Upper lobe of right lung (tissue), 1 donor: ENCODE data around the gene ODAM. TPM values are rescaled to one million over a fixed set of nuclear protein-coding genes. Genes with fewer than 3 reads are reported as not detected.
A peak's percentile ranks its signal among the peaks of the same experiment; 100 is the strongest.
"Not testable (repeated sequence)": the region's sequence is repeated elsewhere in the genome, so short reads cannot be mapped to it uniquely, and the experiment has no call there.

Source experiments
- ATAC-seq: fragments of 200-7000 bp; cut with Tn5 transposase; one replicate; pipeline ENCODE4 v1.9.1; 2020; ENCODE audit warnings: mild to moderate bottlenecking, moderate library complexity
- DNase-seq: peaks from one replicate; pipeline ENCODE4 v3.0.0-alpha.2; 2020
- H3K27ac ChIP-seq: fragments of 200-600 bp; one replicate; pipeline ENCODE4 v1.8.0; 2022
- H3K27me3 ChIP-seq: fragments of 200-600 bp; one replicate; pipeline ENCODE4 v1.8.0; 2022; ENCODE audit warnings: mild to moderate bottlenecking
- H3K36me3 ChIP-seq: fragments of 200-600 bp; one replicate; pipeline ENCODE4 v1.8.0; 2022
- H3K4me1 ChIP-seq: fragments of 200-600 bp; one replicate; pipeline ENCODE4 v1.8.0; 2022
- H3K4me3 ChIP-seq: fragments of 200-600 bp; one replicate; pipeline ENCODE4 v1.8.0; 2022; ENCODE audit warnings: mild to moderate bottlenecking
- H3K9me3 ChIP-seq: fragments of 200-600 bp; one replicate; pipeline ENCODE4 v1.8.0; 2022
- intact Hi-C: fragments of 100-400 bp; cut with DNase I; formaldehyde crosslinking; loops from one replicate; pipeline ENCODE4 v1.11.0; 2022
- total RNA-seq: library from RNA; stranded (reverse); fragmentation: NEBNext Ultra II Directional; extraction: Animal tissue kit (Norgen Biotek cat#: 25700); gene quantifications from one replicate; pipeline ENCODE4 v1.2.1, GENCODE V29; 2021
- TF ChIP-seq, protein P1 (sequence below): fragments of 200-600 bp; IDR thresholded peaks from one replicate; pipeline ENCODE4 v1.8.0; 2022; ENCODE audit warnings: antibody characterized with exemption
- donor health status: DM: no; HTN: yes; CAD: no; lungs with severe emphysema.

The ODAM gene
- total RNA-seq, 1 donor from 2014 or later = 2.8 TPM

GRCh38 chr4:70236125-70236524 is 40.6 kb downstream of the ODAM start:
- H3K4me3 ChIP-seq = no peak overlapping the region
- H3K27ac ChIP-seq = no peak overlapping the region
- ATAC-seq = no peak
- peaks cover 7% of the 10 kb centered on the region for H3K4me1 ChIP-seq
- TF ChIP-seq, protein P1, sequence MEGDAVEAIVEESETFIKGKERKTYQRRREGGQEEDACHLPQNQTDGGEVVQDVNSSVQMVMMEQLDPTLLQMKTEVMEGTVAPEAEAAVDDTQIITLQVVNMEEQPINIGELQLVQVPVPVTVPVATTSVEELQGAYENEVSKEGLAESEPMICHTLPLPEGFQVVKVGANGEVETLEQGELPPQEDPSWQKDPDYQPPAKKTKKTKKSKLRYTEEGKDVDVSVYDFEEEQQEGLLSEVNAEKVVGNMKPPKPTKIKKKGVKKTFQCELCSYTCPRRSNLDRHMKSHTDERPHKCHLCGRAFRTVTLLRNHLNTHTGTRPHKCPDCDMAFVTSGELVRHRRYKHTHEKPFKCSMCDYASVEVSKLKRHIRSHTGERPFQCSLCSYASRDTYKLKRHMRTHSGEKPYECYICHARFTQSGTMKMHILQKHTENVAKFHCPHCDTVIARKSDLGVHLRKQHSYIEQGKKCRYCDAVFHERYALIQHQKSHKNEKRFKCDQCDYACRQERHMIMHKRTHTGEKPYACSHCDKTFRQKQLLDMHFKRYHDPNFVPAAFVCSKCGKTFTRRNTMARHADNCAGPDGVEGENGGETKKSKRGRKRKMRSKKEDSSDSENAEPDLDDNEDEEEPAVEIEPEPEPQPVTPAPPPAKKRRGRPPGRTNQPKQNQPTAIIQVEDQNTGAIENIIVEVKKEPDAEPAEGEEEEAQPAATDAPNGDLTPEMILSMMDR = no peak
- no peaks in the 10 kb centered on the region for H3K36me3 ChIP-seq
- no peaks in the 10 kb centered on the region for H3K27me3 ChIP-seq
- DNase-seq = no peak
- H3K9me3 ChIP-seq = no peaks in the 10 kb centered on the region
- intact Hi-C loops = no loop called here

- Histone ChIP-seq H3K36me3 (no peaks in the 10 kb centered on the region), H3K27ac (no peak overlapping the region)
- ATAC-seq = no peak
Measured at GRCh38 chr4:70239131-70239883, 43.8 kb downstream of the ODAM start.

DNA sequence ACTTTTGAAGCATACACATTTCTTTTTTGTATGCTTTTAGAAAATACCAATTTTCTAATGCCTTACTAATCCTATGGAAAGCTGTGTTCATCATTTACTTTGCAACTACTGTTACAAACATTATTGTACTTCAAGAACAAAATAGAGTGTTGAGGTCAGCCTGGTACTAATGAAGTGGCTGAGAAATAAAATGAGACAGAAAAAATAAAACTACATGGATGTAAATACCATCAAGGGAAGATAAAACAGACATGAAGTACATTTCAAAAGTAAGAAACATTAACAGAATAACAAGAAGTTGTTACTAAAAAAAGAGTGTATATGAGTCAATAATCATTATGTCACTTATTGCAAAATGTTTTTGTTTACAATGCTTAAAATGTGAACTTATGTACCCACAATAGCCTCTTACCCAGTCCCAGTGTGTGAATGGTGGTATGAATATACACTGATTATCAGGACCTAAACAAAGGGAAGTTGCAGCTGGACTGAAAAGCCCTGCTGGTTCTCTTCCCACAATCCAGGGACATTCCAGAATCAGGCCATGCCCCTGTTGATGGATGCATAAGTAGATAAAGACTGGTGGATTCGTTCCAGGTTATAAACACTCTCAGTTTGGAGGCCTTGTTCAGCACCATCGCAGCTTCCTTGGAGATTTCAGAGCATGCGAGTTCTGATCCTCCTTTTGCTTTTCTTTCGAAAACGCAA is 44.5 kb downstream of the ODAM start:
- Histone ChIP-seq H3K4me3 (no peak overlapping the region), H3K9me3 (no peaks in the 10 kb centered on the region), H3K27ac (no peak overlapping the region), H3K4me1 (peaks cover 7% of the 10 kb centered on the region), H3K27me3 (no peaks in the 10 kb centered on the region), H3K36me3 (no peaks in the 10 kb centered on the region)
- intact Hi-C loops = no loop called here
- ATAC-seq = peak; percentile 30
- DNase-seq = no peak
- TF ChIP-seq, protein P1 = no peak

More at GRCh38 chr4:70239131-70239883, 43.8 kb downstream of the ODAM start:
- Histone ChIP-seq H3K4me1 (peaks cover 7% of the 10 kb centered on the region), H3K9me3 (no peaks in the 10 kb centered on the region), H3K4me3 (no peak overlapping the region), H3K27me3 (no peaks in the 10 kb centered on the region)
- intact Hi-C loops = no loop called here
- TF ChIP-seq, protein P1 = no peak
- DNase-seq = no peak

- DNase-seq, H3K4me1 ChIP-seq, H3K4me3 ChIP-seq, ATAC-seq, H3K27me3 ChIP-seq, H3K9me3 ChIP-seq, intact Hi-C loops, H3K36me3 ChIP-seq, H3K27ac ChIP-seq: not testable (repeated sequence)
Measured at GRCh38 chr4:70242297-70242696, 46.8 kb downstream of the ODAM start, which contains the start of gene CSN3. TSS of gene CSN3 (plus strand) at chr4:70242597. CDS start at chr4:70244820, 2,223 bp downstream.

GRCh38 chr4:70243091-70243490 is 47.6 kb downstream of the ODAM start:
- Histone ChIP-seq H3K4me3 (no peak overlapping the region), H3K9me3 (no peaks in the 10 kb centered on the region), H3K36me3 (no peaks in the 10 kb centered on the region), H3K27ac (no peak overlapping the region), H3K4me1 (peaks cover 7% of the 10 kb centered on the region), H3K27me3 (no peaks in the 10 kb centered on the region)
- intact Hi-C loops = no loop called here
- ATAC-seq = no peak
- TF ChIP-seq, protein P1 = no peak
- DNase-seq = no peak
